ENCODE measurements around the gene UBR3. TPM values are rescaled to one million over a fixed set of nuclear protein-coding genes. Genes with fewer than 3 reads are reported as not detected.
"Not testable (repeated sequence)": the region's sequence is repeated elsewhere in the genome, so short reads cannot be mapped to it uniquely, and the experiment has no call there.

Gene UBR3
- total RNA-seq, 1 experiment from 2014 or later: 48.9 TPM

- no TSS peak for BruUV-seq (replicated peaks)
- Histone ChIP-seq H3K9me3 (ENCODE audit: low read depth, low read length, poor library complexity, severe bottlenecking) (no peaks in the 10 kb centered on the region), H3K4me3 (ENCODE audit: low read depth, low read length, poor library complexity, severe bottlenecking) (no peak overlapping the region), H3K36me3 (ENCODE audit: insufficient read depth, low read length, poor library complexity, severe bottlenecking) (no peaks in the 10 kb centered on the region), H3K4me1 (ENCODE audit: insufficient read depth, low read length, poor library complexity, severe bottlenecking) (peaks cover 4% of the 10 kb centered on the region), H3K27ac (ENCODE audit: low read depth, low read length, poor library complexity, severe bottlenecking) (no peak overlapping the region), H3K27me3 (replicated peaks; ENCODE audit: insufficient read depth, low read depth, low read length, poor library complexity) (no peaks in the 10 kb centered on the region)
- TF ChIP-seq EZH2 (IDR thresholded peaks at IDR 0.05; ENCODE audit: borderline replicate concordance, low read depth, low read length, poor library complexity, severe bottlenecking): no peak
- TF ChIP-seq CTCF (conservative IDR thresholded peaks at IDR 0.05; ENCODE audit: low read depth, low read length): no peak
- intact Hi-C loops (cut with micrococcal nuclease; ENCODE audit: unreplicated experiment): no loop called here
- ChIA-PET POLR2A (ENCODE audit: low non-redundant PET) (no interaction called here), CTCF (no interaction called here)
- no peak for DNase-seq (ENCODE audit: low spot score)
Observed at GRCh38 chr2:169849710-169850109, 22.5 kb downstream of the UBR3 start.

- BruUV-seq (replicated peaks): no TSS peak
- ChIA-PET POLR2A (ENCODE audit: low non-redundant PET) (no interaction called here), CTCF (no interaction called here)
- no peaks in the 10 kb centered on the region for H3K9me3 ChIP-seq (ENCODE audit: low read depth, low read length, poor library complexity, severe bottlenecking)
- TF ChIP-seq EZH2 (IDR thresholded peaks at IDR 0.05; ENCODE audit: borderline replicate concordance, low read depth, low read length, poor library complexity, severe bottlenecking): no peak
- TF ChIP-seq CTCF (conservative IDR thresholded peaks at IDR 0.05; ENCODE audit: low read depth, low read length): no peak
- no peak for DNase-seq (ENCODE audit: low spot score)
- H3K4me3 ChIP-seq (ENCODE audit: low read depth, low read length, poor library complexity, severe bottlenecking): no peak overlapping the region
- H3K27ac ChIP-seq (ENCODE audit: low read depth, low read length, poor library complexity, severe bottlenecking): no peak overlapping the region
- H3K27me3 ChIP-seq (replicated peaks; ENCODE audit: insufficient read depth, low read depth, low read length, poor library complexity): no peaks in the 10 kb centered on the region
- intact Hi-C loops (cut with micrococcal nuclease; ENCODE audit: unreplicated experiment): no loop called here
- no peaks in the 10 kb centered on the region for H3K4me1 ChIP-seq (ENCODE audit: insufficient read depth, low read length, poor library complexity, severe bottlenecking)
- no peaks in the 10 kb centered on the region for H3K36me3 ChIP-seq (ENCODE audit: insufficient read depth, low read length, poor library complexity, severe bottlenecking)
Observed at GRCh38 chr2:169853041-169853668, 25.9 kb downstream of the UBR3 start.

GRCh38 chr2:169855281-169856258 lies 28.3 kb downstream of the UBR3 start:
- POLR2A ChIA-PET (ENCODE audit: low non-redundant PET); H3K9me3 ChIP-seq (ENCODE audit: low read depth, low read length, poor library complexity, severe bottlenecking); DNase-seq (ENCODE audit: low spot score); CTCF ChIA-PET; H3K4me1 ChIP-seq (ENCODE audit: insufficient read depth, low read length, poor library complexity, severe bottlenecking); H3K36me3 ChIP-seq (ENCODE audit: insufficient read depth, low read length, poor library complexity, severe bottlenecking); H3K4me3 ChIP-seq (ENCODE audit: low read depth, low read length, poor library complexity, severe bottlenecking); intact Hi-C loops (cut with micrococcal nuclease; ENCODE audit: unreplicated experiment); H3K27me3 ChIP-seq (replicated peaks; ENCODE audit: insufficient read depth, low read depth, low read length, poor library complexity); BruUV-seq (replicated peaks); H3K27ac ChIP-seq (ENCODE audit: low read depth, low read length, poor library complexity, severe bottlenecking): not testable (repeated sequence)

All from A673 (cell line).